GM19099 (cell line): ENCODE data around the gene WDR11.

ENCODE experiments used
- POLR2A ChIP-seq: IDR thresholded peaks from 3 replicates; pipeline ENCODE4 v1.6.1; 2011; ENCODE audit warnings: low read depth; ENCODE audit not compliant: insufficient read length; ENCODE audit errors: extremely low read depth

The WDR11 gene, protein sequence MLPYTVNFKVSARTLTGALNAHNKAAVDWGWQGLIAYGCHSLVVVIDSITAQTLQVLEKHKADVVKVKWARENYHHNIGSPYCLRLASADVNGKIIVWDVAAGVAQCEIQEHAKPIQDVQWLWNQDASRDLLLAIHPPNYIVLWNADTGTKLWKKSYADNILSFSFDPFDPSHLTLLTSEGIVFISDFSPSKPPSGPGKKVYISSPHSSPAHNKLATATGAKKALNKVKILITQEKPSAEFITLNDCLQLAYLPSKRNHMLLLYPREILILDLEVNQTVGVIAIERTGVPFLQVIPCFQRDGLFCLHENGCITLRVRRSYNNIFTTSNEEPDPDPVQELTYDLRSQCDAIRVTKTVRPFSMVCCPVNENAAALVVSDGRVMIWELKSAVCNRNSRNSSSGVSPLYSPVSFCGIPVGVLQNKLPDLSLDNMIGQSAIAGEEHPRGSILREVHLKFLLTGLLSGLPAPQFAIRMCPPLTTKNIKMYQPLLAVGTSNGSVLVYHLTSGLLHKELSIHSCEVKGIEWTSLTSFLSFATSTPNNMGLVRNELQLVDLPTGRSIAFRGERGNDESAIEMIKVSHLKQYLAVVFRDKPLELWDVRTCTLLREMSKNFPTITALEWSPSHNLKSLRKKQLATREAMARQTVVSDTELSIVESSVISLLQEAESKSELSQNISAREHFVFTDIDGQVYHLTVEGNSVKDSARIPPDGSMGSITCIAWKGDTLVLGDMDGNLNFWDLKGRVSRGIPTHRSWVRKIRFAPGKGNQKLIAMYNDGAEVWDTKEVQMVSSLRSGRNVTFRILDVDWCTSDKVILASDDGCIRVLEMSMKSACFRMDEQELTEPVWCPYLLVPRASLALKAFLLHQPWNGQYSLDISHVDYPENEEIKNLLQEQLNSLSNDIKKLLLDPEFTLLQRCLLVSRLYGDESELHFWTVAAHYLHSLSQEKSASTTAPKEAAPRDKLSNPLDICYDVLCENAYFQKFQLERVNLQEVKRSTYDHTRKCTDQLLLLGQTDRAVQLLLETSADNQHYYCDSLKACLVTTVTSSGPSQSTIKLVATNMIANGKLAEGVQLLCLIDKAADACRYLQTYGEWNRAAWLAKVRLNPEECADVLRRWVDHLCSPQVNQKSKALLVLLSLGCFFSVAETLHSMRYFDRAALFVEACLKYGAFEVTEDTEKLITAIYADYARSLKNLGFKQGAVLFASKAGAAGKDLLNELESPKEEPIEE

GRCh38 chr10:120850911-120851865 is at the start of gene WDR11:
WDR11 (plus strand) TSS chr10:120851362; CDS start chr10:120851421, 59 bp downstream.
- TF ChIP-seq POLR2A: peak; percentile 96

GRCh38 chr10:120802935-120803334 is 48.2 kb upstream of the WDR11 start:
- TF ChIP-seq POLR2A: no peak

- no peak for TF ChIP-seq POLR2A
Observed at GRCh38 chr10:120803972-120804371, 47.2 kb upstream of the WDR11 start.

GRCh38 chr10:120805014-120805812 is 45.9 kb upstream of the WDR11 start:
- no peak for TF ChIP-seq POLR2A

DNA sequence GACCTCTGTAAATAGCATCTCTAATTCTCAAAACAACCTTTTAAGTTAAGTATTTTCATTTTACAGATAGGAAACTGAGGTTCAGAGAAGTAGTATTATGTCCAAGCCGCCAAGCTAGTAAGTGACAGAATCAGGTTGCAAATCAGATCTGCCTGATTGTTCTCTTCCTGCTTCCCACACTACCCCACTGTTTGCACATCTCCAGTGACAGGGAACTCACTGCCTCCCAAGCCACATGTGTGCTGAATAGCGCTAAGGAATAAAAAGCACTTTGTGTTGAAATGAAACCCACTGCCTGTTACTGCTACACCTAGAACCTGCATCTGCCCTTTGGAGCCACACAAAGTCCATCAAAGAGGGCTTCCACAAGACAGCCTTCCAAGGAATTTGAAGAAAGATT is 45.1 kb upstream of the WDR11 start:
- TF ChIP-seq POLR2A: no peak

DNA sequence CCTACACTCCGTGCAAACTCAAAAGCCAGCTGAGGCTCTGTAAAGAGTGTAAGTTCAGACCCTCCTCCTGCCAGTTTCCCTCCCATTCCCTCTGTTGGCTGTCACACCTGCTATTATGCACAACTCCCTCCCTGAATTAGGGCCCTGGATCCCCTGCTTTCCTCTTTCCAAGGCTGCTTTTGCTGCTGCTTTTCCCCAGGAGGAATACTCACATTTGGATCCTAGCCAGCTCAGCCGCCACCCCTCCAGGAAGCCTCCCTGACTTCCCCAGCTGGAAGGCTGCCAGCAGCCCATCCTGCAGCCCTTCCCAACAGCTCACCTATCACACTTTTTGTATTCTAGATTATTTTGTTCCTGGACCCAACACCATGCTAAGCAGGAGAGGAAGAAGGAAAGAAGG is 40.9 kb upstream of the WDR11 start:
- TF ChIP-seq POLR2A: no peak

DNA sequence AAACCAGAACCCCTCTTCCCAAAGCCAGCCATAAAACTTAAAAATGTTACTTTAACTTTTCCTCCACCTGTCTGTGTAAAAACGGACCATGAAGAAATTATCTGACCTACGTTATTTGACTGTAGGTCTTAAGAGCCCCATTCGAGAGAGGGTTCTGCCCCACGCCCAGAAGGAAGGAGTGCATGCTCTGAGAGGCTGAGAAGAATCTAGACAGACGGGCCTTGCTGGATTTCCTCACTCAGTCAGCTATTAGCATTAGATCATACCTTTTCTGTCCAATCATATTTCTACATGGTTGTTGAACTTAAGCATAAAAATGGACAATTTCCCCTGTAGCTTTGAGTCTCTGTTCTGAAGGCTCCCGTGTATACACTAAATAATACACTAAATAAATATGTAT is 38.1 kb upstream of the WDR11 start:
- no peak for TF ChIP-seq POLR2A

DNA sequence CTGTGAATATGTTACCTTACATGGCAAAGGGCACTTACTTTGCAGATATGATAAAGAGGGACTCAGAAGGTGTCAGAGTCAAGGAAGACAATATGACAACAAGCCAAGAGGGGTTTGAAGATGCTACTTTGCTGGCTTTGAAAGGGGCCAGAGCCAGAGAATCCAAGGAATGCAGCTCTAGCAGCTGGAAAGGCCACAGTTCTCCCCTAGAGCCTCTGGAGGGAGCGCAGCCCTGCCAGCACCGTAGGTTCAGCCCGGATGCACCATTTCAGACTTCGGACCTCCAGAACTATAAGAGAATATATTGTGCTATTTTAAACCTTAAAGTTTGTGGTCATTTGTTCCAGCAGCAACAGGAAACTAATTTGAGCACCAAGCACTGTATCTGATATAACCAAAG is 32.9 kb upstream of the WDR11 start:
- TF ChIP-seq POLR2A: no peak

GRCh38 chr10:120819366-120819765 is 31.8 kb upstream of the WDR11 start:
- TF ChIP-seq POLR2A: no peak

GRCh38 chr10:120823266-120823665 is 27.9 kb upstream of the WDR11 start:
- TF ChIP-seq POLR2A: no peak

DNA sequence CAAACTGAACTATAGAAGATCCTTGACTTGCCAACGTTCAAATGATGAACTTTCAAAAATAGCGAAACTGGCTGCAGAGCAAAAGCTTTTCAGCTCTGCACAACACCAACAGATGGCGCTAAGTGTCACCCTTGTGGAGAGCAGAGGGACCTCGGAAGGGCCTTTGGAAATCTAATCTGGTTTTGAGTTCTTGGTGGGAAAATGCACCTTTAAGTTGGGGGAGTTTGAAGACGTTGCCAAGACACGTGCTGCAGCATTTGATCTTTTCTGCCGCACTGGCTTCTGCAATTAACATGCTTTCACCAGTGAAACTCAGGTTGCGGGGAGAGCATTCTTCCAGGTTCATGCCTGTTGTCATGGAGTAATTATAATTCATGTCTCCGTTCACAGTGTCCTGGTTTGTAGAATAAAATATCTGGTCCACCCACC is 26.3 kb upstream of the WDR11 start:
- TF ChIP-seq POLR2A: no peak

DNA sequence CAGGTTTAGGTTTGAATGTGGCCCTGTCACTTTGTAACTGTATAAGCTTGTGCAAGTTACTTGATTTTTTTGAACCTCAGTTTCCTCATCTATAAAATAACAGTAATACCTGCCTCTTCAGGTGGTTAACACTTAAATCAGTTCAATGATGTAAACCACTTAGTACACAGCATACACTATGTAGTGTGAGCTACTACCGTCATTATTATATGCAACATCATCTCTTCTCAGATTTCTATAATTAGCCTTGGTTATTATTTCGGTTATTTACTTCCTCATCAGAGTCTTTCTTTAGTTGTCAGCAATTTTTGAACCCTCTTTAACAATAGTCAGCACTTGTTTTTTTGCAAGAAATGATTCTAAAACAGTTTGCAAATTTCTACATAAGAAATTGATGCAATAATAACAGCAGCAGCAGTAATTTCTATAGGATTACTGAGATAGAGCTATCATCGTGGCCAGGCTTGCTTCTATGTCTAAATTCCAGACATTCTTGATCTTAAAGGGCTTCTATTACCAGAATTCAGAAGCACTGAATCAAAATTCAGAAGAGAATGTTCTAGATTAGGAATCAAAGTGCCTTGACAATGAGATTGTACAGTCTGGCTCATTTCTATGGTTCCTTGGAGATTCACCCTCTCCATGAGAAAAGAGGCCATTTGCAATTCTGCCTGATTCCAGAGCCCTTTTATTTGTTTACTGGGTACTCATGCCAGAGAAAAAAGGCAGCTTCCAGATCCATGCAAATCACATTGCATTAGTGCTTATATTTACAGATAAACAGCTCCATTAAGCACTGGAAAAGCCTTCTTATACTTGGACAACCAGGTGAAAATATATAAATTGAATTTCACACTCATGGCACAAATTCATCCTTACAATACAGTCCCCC is 25.0 kb upstream of the WDR11 start:
- TF ChIP-seq POLR2A: no peak
